ENCODE data around the gene GTPBP2. TPM values are rescaled to one million over a fixed set of nuclear protein-coding genes. Genes with fewer than 3 reads are reported as not detected.

GTPBP2 gene
- total RNA-seq, 1 experiment from 2014 or later = 44.2 TPM

GRCh38 chr6:43621836-43622180 lies 7.3 kb downstream of the GTPBP2 start:
- H3K4me3 Mint-ChIP-seq (ENCODE audit: unreplicated experiment) = no peak overlapping the region
- H3K36me3 Mint-ChIP-seq (ENCODE audit: insufficient read depth, unreplicated experiment) = peaks cover 34% of the 10 kb centered on the region
- intact Hi-C loops (cut with micrococcal nuclease; ENCODE audit: unreplicated experiment) = no loop called here
- no peaks in the 10 kb centered on the region for H3K9me3 Mint-ChIP-seq (ENCODE audit: unreplicated experiment)
- peaks cover 3% of the 10 kb centered on the region for H3K36me3 ChIP-seq (ENCODE audit: control insufficient read depth, insufficient read depth, low read length)
- no peak for DNase-seq
- no peaks in the 10 kb centered on the region for H3K27me3 ChIP-seq (replicated peaks; ENCODE audit: control insufficient read depth, insufficient read depth, low read length)
- H3K27ac Mint-ChIP-seq (ENCODE audit: unreplicated experiment) = no peak overlapping the region
- POLR2A ChIA-PET = no interaction called here
- no peaks in the 10 kb centered on the region for H3K27me3 Mint-ChIP-seq (ENCODE audit: insufficient read depth, unreplicated experiment)
- H3K4me1 Mint-ChIP-seq (ENCODE audit: low read depth, unreplicated experiment) = peaks cover under 1% of the 10 kb centered on the region
- H3K4me3 ChIP-seq (ENCODE audit: low read depth, low read length) = no peak overlapping the region
- no peak for TF ChIP-seq CTCF (IDR thresholded peaks at IDR 0.05; ENCODE audit: insufficient read depth in 1 of 2, low read depth in 1 of 2, low read length in 1 of 2, severe bottlenecking in 1 of 2, unreplicated experiment in 1 of 2)
- H3K9me3 ChIP-seq = no peaks in the 10 kb centered on the region
- BruUV-seq (replicated peaks) = no TSS peak
- CTCF ChIA-PET = no interaction called here
- no peaks in the 10 kb centered on the region for H3K4me1 ChIP-seq

- no peaks in the 10 kb centered on the region for H3K27me3 Mint-ChIP-seq (ENCODE audit: insufficient read depth, unreplicated experiment)
- POLR2A ChIA-PET = no interaction called here
- H3K4me1 Mint-ChIP-seq (ENCODE audit: low read depth, unreplicated experiment) = no peaks in the 10 kb centered on the region
- no peaks in the 10 kb centered on the region for H3K9me3 Mint-ChIP-seq (ENCODE audit: unreplicated experiment)
- H3K36me3 Mint-ChIP-seq (ENCODE audit: insufficient read depth, unreplicated experiment) = peaks cover 28% of the 10 kb centered on the region
- Histone ChIP-seq H3K4me1 (no peaks in the 10 kb centered on the region), H3K36me3 (ENCODE audit: control insufficient read depth, insufficient read depth, low read length) (peaks cover 2% of the 10 kb centered on the region), H3K27me3 (replicated peaks; ENCODE audit: control insufficient read depth, insufficient read depth, low read length) (no peaks in the 10 kb centered on the region), H3K9me3 (no peaks in the 10 kb centered on the region), H3K4me3 (ENCODE audit: low read depth, low read length) (no peak overlapping the region)
- CTCF ChIA-PET = no interaction called here
- no peak for TF ChIP-seq CTCF (IDR thresholded peaks at IDR 0.05; ENCODE audit: insufficient read depth in 1 of 2, low read depth in 1 of 2, low read length in 1 of 2, severe bottlenecking in 1 of 2, unreplicated experiment in 1 of 2)
- BruUV-seq (replicated peaks) = TSS peak; percentile 3
- H3K4me3 Mint-ChIP-seq (ENCODE audit: unreplicated experiment) = no peak overlapping the region
- H3K27ac Mint-ChIP-seq (ENCODE audit: unreplicated experiment) = no peak overlapping the region
- intact Hi-C loops (cut with micrococcal nuclease; ENCODE audit: unreplicated experiment) = no loop called here
- DNase-seq = no peak
Observed at GRCh38 chr6:43621078-43621835, 7.8 kb downstream of the GTPBP2 start.

GRCh38 chr6:43616725-43617472 lies 12.2 kb downstream of the GTPBP2 start:
- H3K27me3 ChIP-seq (replicated peaks; ENCODE audit: control insufficient read depth, insufficient read depth, low read length) = no peaks in the 10 kb centered on the region
- no peak overlapping the region for H3K4me3 ChIP-seq (ENCODE audit: low read depth, low read length)
- no peak for DNase-seq
- no TSS peak for BruUV-seq (replicated peaks)
- Mint-ChIP-seq H3K4me1 (ENCODE audit: low read depth, unreplicated experiment) (no peaks in the 10 kb centered on the region), H3K4me3 (ENCODE audit: unreplicated experiment) (no peak overlapping the region), H3K27me3 (ENCODE audit: insufficient read depth, unreplicated experiment) (no peaks in the 10 kb centered on the region), H3K36me3 (ENCODE audit: insufficient read depth, unreplicated experiment) (peaks cover 29% of the 10 kb centered on the region), H3K9me3 (ENCODE audit: unreplicated experiment) (no peaks in the 10 kb centered on the region), H3K27ac (ENCODE audit: unreplicated experiment) (no peak overlapping the region)
- no peaks in the 10 kb centered on the region for H3K9me3 ChIP-seq
- TF ChIP-seq CTCF (IDR thresholded peaks at IDR 0.05; ENCODE audit: insufficient read depth in 1 of 2, low read depth in 1 of 2, low read length in 1 of 2, severe bottlenecking in 1 of 2, unreplicated experiment in 1 of 2) = no peak
- ChIA-PET POLR2A (interaction anchor here (0.6 kb wide), 1 partner anchor 27 kb away, joined by 3 read pairs; no protein-coding TSS in a partner anchor), CTCF (no interaction called here)
- no peaks in the 10 kb centered on the region for H3K4me1 ChIP-seq
- H3K36me3 ChIP-seq (ENCODE audit: control insufficient read depth, insufficient read depth, low read length) = peaks cover 1% of the 10 kb centered on the region; the same call in 1 of the 2 replicates
- intact Hi-C loops (cut with micrococcal nuclease; ENCODE audit: unreplicated experiment) = no loop called here
